Activated T-helper 1 cell treated with anti-CD3 and anti-CD28 coated beads, Interleukin-2, amount 50 U/mL, for 16 hours (primary cell): ENCODE data around the gene YAP1.

Source experiments
- DNase-seq, 2 donors: peaks; one replicate each; pipeline ENCODE4 v3.0.0-alpha.2; 2020; ENCODE audit warnings: low read depth in 1 of 2, low spot score in 1 of 2

Gene YAP1

DNA sequence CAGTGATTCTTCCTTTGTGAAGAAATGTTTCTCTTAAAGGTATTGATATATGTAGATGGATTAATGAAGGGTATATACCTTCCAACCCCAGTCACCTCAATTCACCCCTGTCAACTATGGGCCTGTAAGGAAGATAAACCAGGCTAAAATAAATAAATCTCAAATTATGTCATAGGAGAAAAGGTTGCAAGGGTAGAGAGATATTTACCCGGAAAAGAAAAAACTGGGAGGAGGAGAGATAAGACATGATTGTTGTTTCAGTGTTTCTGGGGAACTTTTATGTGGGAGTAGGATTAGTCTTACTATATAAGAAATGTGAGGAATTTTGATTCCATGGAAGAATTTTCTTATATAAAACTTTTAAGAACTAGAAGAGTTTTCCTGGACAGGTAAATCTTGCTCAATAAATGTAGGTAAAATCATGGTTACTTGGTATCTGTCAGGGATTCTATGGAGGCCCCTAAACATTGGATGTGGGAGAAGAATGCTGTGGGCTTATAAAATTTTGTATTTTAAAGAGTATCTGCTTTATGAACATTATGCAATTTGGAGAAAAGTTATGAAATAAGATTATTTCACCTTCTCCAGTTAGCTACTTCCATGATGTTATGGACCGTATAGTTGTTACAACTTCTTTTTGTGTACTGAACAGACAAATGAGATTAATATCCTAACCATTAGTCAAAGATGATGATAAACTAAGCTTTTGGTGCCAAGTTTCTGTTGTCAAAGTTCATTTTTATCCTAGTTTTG, 6.4 kb downstream of the YAP1 start:
- no peak for DNase-seq

GRCh38 chr11:102117472-102118113, 7.3 kb downstream of the YAP1 start:
- no peak for DNase-seq

DNA sequence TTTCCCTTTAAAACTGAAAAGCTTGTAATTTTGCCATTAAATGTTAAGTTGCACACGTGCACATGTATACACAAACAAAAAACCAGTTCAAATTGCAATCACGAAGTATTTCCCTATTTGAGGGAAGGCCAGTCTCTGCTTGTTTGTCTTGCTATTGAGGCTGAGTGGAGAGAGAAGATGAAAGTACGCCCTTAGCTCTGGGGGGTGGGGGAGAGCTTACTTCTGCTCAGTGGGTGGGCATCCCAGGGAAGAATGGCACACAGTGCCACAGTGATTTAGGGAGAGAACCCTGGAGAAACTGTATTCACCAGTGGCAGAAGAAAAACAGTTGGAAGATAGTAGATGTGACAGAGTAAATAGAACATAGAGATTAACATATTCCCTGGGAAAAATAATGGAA, 8.7 kb downstream of the YAP1 start:
- no peak for DNase-seq

DNA sequence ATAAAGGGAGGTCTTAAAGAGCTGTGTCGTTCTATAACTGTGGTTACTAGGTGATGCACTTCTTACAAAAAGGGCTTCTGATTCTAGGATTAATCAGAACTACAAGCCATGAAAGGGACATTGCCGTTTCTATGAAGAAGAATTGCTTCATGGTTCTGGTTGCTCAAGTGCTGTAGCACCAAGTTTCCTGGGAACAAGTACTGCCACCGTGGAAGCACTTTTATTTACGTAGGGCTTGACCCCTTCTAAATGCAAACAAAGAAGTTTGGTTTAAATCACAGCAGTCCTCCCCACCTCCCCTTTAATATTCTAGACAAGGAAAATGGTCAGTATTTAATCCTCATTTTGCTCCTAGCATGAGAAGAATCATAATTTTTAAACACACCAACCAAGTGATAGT, 9.8 kb downstream of the YAP1 start:
- DNase-seq, result no peak

DNA sequence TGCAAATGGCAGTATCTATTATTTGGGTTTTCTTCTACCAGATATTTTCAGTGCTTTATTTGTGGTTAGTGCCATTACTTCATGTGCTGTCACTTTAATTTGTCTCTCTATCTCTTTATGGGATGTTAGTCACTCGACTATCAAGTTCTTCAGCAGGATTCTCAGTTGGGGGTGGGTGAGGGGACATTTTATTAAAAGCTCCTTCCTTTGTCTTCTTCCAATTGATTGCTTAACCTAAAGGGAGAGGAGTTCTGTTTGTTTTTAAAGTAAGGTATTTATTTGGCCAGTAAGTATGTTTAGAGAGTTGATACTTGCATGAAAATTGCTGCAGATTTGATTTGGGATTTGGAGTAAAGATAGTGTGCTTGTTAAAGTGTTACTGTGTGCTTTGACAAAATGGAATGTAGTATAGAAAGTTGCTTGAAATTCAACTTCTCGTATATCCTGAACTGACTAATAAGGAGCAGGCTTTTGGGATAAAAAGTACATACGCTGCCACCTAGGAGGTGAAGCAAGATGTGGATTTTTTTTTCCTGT, 10.3 kb downstream of the YAP1 start:
- DNase-seq, result no peak

DNA sequence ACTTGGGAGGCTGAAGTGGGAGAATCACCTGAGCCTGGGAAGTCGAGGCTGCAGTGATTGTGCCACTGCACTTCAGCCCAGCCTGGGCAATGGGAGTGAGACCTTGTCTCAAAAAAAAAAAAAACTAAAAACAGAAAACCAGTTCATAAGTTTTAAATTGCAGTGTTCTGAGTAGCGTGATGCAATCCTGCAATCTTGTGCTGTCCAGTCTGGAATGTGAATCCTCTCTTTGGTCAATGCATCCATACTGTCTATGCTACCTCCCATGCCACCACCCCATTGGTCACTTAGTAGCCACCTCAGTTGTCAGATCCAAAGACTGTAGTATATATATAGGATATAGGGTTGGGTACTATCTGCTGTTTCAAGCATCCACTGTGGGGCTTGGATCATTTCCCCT, 11.1 kb downstream of the YAP1 start:
- no peak for DNase-seq

DNA sequence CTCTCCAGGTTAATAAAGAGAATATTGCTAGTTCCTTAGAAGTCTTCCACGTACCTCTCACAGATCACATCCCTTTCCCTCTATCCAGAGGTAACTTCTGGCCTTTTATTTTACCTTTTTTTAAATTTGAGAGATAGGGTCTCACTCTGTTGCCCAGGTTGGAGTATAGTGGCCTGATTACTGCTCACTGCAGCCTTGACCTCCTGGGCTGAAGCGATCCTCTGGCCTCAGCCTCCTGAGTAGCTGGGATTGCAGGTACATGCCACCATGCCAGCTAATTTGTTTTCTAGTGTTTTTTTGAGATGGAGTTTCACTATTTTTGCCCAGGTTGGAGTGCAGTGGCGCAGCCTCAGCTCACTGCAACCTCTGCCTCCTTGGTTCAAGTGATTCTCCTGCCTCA, 24.4 kb downstream of the YAP1 start:
- no peak for DNase-seq

GRCh38 chr11:102135256-102135655, 25.0 kb downstream of the YAP1 start:
- DNase-seq, result no peak

- DNase-seq, result no peak
Observed at GRCh38 chr11:102138223-102138622, 28.0 kb downstream of the YAP1 start.

GRCh38 chr11:102138670-102139069, 28.4 kb downstream of the YAP1 start:
- no peak for DNase-seq

DNA sequence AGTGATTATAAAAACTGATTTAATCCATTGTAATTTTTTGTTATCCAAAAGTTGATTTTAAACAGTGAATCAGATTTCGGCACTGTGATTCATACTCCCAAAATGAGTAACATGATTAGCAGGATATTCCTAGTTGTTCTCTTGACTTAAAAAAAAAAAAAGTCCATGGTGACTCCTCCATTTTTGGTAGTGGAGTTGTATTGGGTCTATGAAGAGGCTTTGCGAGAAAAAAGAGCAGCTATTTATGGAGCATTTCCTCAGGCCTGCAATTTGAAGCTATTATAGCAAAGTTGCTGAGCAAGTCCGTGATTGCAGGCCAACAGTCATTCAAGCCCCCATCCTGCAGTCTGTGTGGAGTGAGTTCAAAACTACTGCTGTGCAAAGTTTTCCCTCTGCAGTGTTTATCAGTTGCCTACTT, 28.8 kb downstream of the YAP1 start:
- DNase-seq, result no peak

- no peak for DNase-seq
Observed at GRCh38 chr11:102142333-102142732, 32.1 kb downstream of the YAP1 start.

DNA sequence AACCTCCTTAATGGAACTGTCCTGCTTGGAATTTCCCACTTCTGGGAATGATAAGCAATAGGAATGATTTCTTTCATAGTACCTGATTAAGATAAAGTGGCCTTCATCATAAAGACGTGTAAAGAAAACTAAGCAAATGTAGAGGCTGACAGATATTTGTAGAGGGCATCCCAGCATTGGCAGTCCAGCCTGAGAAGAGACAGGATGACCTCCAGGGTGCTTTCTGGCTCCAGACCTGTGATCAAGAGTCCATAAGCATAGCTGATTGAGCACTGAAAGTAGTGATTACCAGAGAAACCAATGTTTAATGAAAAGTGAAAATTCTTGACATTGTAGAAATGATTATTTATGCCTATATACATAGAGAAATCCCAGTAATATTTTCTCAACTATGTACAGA, 33.6 kb downstream of the YAP1 start:
- DNase-seq, result no peak

DNA sequence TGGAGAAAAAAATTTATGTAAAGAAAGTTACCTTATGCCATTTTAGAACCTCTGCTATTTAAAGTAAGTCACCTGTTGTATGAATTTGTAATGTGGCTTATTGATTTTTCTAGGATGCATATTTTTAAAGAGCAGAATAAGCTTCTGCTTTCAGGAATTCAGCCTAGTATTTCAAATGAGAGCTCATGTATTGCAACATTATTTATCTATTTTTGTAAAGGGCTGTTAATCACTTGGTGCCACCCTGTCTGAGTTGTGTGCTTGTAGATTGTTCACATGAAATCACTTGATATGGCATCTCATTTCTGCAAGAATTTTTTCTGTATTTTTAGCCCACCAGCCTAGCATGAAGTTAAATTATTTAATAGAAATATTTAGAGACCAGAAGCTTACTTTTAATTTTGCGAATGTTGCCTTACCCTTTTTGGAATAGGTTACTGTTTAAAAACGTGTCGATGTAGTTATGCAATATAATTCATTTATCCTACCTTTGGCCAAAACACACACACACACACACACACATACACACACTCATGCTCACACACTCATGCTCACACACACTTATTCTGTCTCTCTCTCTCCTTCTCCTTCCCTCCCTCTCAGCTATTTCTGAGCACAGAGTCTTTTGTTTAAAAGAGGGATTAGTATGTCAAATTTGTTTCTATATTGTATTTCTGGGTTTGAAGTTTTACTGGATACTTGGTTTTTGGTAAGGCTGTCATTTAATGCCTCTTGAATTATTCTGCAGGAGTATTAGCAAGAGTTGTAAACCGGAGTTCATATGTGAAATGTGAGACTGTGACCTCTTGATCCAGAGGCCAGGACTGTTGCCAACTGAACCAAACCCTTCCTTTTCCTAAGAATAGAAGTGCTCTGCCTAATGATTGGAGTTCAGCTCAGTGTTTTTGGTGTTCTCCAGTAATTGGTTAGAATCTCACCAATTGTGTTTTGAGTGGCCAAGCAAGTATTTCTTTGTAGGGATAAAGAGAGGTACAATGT, 34.4 kb downstream of the YAP1 start:
- DNase-seq, result no peak

GRCh38 chr11:102147015-102147414, 36.8 kb downstream of the YAP1 start:
- DNase-seq, result no peak

GRCh38 chr11:102147632-102148031, 37.4 kb downstream of the YAP1 start:
- no peak for DNase-seq

GRCh38 chr11:102148059-102148458, 37.8 kb downstream of the YAP1 start:
- DNase-seq, result no peak

DNA sequence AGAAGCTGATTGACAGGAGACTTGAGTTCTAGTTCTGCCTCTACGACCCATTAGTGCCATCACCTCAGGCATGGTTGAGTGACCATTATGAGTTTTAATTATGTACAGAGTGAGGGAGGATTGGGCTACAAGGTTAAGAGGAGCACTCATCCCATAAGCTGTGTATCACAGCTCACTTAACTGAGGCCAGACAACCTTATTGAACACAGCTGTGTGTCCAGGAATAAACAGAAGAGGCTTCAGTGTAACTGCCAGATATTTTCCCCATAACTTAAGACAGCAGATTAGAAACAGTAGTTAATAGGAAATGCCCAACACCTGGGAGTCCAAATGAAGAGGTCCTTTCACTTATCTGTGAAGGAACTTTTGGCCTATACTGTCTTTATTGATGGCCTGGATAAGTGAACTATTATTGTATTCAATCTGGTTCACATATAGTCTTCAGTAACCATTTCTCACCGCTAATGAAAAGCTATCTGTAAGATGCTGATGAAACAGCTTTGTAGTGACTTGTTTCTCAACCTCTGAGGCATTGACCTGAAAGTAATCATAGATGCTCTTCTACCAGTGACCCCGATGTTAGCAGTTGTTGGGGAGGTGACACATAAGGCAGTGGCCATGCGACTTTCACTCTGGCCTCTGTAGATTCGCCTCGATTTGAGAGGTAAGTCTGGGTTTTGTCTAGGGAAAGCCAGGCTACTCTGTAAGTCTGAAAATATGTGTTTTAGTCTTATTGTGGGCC, 41.7 kb downstream of the YAP1 start:
- no peak for DNase-seq

- DNase-seq, result no peak
Observed at GRCh38 chr11:102153082-102153481, 42.8 kb downstream of the YAP1 start.

DNA sequence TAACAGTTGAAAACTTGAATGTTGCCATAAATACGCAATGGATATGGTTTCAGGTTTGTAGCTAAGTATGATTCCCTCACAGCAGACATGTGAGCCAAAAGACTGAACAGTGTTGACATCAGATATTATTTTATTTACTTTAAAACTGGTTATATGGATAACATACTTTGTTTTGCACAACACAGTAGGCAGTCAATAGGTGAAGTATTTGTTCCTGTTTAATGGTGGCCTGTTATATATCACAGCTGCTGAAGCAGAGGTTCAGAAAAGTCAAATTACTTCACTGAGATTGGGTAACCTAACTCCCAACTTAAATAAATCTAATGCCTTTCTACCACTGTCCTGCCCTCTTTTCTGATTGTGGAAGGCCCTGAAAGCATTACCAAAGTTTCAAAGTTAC, 44.6 kb downstream of the YAP1 start:
- no peak for DNase-seq

DNA sequence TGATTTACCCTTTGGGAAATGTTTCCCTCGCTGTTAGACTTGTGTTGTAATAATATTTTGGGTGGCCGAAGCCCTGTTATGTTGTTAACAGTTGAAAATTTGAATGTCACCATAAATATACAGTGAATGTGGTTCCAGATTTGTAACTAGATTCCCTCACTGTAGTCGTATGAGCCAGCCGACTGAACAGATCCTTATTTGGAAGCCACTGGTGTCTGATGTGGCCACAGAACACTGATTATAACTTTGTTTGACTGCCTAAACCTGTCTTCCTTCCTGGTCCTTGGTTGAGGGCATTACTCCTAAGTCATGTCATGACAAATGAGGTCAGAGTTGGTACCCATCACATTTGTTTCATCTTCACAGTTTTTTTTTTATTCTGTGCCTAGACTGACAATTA, 45.4 kb downstream of the YAP1 start:
- no peak for DNase-seq
